Stimulated activated CD8-positive, alpha-beta memory T cell treated with anti-CD3 and anti-CD28 coated beads, Interleukin-15, amount 100 ng/mL, for 24 hours (primary cell): ENCODE results near the gene ZNF438.

Experiments
- DNase-seq: peaks from one replicate; pipeline ENCODE4 v3.0.0-alpha.2; 2020; ENCODE audit warnings: low read depth

The ZNF438 gene

GRCh38 chr10:31011017-31011664 lies 20.5 kb downstream of the ZNF438 start:
- no peak for DNase-seq

DNA sequence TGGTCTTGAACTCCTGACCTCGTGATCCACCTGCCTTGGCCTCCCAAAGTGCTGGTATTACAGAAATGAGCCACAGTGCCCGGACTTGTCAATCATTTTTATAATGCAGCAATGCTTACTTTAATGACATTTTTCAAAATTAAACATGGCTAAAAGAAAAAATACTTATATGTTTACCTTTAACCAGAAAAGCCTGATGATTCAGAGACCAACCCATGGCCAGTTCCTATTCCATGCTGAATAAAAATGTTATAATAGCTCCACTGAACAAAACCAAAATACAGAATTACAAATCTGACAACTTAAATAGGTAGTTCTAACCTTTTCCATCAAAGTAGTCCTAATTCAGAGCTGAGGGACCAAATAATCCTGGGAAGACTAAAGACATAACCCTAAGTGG lies 21.6 kb downstream of the ZNF438 start:
- no peak for DNase-seq

- no peak for DNase-seq
Observed at GRCh38 chr10:31005895-31006294, 25.8 kb downstream of the ZNF438 start.

DNA sequence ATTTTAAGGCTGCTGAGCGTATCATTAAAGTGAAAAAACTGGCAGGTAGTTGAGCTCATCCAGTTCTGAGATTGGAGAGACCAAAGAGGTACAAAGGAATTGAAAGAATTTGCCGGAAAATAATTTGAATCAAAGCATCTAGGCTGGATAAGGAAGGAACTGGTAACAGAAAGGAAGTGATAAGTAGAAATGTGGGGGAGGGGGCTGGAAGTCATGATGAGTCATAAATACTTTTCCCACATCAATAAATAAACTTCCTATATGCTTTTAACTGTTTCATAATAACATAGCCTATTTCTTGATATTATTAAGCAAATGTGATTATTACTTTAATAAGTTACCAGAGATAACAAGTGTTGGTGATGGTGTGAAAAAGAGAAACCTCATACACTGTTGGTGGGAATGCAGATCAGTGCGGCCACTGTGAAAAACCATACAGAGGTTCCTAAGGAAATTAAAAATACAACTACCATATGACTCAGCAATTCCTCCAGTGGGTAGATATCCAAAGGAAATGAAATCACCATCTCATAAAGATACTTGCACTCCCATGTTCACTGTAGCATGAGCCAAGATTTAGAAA lies 27.0 kb downstream of the ZNF438 start:
- DNase-seq: no peak

- no peak for DNase-seq
Observed at GRCh38 chr10:31001740-31002139, 29.9 kb downstream of the ZNF438 start.

DNA sequence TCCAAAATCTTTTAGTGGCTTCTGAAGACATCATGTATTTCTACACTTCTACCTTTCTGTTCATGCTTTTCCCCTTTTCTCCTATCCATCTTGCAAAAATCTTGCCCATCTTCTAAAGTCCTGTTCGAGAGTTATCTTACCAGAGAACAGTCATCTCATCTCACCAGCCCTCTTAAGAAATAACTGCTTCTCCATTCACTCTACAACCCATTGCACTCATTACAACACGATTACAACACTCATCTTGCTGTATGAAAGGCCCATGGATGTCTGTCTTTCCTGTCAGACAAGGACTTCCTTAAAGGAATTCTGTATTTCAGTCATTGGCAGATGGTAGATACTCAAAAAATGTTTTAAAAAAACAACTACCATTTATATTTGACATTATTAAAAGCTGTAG lies 30.8 kb downstream of the ZNF438 start:
- DNase-seq: no peak

DNA sequence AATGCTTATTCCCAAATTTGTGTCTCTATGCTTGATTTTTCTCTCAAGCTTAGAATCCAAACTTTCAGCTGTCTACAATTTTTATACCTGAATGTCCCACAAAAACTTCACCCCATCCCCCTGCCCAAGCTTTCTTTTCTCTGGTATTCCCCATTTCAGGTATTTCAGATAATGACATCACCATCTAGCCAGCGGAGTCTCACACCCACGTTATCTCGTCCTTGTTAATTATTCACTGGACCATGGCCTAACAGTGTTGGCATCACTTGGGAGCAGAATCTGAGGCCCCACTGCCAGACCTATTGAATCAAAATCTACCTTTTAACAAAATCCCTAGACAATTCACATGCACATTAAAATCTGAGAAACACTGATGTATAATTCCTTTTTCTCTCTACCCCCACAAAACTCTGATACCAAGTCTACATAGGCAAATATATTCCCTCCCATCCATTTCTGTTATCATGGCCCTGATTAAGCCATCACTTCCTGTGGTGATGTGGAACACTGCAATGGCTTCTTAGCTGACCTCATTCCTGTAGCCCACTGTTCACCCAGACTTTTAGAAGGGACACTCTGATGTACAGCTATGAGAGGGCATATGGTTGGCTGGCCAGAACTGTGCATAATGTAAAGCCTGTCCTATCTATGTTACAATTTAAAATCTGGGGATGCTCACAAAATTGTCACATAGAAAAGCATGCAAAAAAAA lies 31.4 kb downstream of the ZNF438 start:
- DNase-seq: no peak

DNA sequence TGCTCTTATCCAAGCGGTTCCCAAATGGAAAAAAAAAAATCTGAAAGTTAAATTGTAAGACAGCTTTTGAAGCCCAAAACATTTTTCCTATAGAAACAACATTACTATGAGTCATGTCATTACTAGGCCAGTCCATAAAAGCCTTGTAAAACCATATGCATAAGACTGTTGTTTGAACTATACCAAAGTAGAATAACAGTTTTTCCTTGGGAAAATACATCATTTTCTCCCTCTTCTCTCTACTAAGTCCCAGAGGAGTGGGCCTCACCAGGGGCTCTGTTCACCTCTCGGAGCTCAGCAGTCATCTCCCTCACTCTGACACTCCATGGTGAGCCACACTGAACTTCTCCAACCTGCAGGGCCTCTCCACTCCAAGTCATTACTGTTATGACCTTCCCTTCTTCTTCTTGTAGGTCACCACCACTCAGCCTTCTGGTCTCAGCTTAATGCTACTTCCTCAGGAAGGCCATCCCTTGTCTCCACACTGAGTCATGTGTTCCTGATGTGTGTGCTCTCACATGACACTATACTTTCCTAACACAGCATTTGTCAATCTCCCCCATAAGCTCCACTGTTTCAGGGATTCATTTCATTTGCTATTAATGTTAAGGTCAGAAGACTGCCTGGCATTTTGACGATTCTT lies 32.5 kb downstream of the ZNF438 start:
- DNase-seq: no peak

- no peak for DNase-seq
Observed at GRCh38 chr10:30997536-30998235, 34.0 kb downstream of the ZNF438 start.

DNA sequence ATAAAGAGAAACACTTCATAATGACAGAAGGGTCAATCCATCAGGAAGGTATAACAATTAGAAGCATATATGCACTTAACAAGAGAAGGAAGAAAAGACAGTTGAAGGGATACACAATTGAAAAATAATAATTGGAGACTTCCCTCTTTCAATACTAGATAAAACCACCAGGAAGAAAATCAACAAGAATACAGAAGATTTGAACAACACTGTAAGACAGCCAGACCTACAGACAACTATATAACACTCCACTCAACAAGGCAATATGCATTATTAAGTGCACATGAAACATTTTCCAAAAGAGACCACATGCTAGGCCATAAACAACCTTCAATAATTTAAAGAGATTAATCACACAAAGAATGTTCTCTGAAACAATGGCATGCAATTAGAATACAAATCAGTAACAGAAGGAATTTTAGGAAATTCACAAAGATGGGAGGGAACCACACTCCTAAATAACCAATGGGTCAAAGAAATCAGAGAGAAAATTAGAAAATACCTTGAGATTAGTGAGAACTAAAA lies 35.1 kb downstream of the ZNF438 start:
- DNase-seq: no peak

DNA sequence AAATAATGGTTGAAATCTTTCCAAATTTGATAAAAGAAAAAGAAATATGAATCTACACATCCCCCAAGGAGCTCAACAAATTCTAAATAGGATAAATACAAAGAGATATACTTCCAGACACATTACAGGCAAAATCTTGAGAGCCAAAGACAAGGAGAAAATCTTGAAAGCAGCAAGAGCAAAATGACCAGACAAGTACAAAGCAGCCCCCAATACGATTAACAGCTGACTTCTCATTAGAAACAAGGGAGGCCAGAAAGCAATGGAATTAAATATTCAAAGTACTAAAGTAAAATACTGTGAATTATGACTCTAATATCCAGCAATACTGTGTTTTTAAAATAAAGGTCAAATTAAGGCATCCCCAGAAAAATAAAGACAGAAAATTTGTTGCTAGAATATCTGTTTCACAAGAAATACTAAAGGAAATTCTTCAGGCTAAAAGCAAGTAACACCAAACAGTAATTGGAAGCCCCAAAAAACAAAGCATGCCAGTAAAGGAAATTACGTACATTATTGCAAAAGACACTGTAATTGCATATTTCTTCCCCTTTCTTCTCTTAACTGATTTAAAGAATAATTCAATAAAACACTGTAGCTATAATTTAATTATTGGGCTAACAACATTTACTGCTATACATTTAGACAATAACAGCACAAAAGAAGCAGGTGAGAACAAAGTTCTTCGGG lies 36.4 kb downstream of the ZNF438 start:
- DNase-seq: no peak

DNA sequence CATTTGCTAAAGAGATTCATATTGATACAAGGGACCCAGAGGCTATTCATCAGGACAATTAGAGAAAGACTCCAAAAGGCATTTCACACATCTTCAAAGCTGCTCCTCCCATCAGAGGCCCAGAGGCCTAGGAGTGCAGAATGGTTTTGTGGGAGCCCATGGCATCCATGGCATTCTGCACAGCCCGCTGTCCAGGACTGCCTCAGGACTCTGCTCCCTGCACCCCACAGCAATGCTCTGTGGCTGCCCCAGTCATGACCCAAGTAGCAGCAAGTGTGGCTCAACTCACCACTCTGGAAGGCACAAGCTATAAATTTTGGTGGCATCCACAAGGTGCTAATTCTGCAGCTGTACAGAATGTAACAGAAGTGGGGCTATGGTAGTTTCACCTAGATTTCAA lies 38.5 kb downstream of the ZNF438 start:
- DNase-seq: no peak

- DNase-seq: no peak
Observed at GRCh38 chr10:30992681-30993080, 39.0 kb downstream of the ZNF438 start.

GRCh38 chr10:30991647-30992011 lies 40.0 kb downstream of the ZNF438 start:
- DNase-seq: no peak

DNA sequence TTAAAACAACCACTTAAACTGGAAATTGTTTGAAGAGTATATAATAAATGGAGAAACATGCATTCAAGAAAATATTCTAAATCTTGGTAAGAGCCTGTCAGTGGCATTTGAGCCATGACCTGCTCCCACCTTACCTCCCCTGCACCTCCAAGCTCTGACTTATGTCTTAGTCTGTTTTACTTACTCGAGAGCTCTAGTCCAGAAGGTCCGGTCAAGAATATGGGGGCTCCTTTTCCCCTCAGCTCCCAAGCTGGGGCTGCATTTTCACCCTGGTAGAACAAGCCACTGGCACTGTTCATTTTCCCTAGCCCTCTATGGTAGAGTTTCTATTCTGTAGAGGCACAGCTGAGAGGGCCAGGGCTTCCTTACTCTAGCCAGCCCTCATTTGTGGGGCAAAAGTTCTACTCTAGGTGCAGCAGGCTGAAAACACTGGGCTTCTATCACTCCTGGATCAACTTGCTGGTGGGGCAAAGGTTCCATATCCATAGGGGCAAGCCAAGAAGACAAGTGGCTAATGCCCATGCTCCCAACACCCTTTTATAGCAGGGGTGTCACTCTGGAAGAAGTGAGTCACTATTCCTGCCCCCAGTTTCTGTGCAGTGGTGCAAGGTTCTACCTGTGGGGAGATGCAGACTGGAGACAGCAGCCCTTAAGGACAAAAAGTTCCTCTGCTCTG lies 40.6 kb downstream of the ZNF438 start:
- no peak for DNase-seq

DNA sequence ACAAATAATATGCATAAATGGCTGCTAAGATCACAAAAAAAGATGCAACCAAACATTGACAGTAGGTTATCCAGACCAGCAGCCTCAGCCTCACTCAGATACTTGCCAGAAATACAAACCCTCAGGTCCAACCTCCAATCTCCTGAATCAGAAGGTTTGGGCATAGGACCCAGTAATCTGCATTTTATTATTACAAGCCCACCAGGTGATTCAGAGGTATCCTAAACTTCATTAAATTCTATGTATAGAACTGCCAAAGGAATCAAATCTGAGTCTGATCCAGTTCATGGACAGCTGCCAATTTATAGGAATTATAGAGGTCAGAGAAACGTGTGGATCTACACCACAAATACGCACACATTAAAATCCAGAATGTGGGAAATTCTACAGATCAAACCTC lies 41.3 kb downstream of the ZNF438 start:
- no peak for DNase-seq

DNA sequence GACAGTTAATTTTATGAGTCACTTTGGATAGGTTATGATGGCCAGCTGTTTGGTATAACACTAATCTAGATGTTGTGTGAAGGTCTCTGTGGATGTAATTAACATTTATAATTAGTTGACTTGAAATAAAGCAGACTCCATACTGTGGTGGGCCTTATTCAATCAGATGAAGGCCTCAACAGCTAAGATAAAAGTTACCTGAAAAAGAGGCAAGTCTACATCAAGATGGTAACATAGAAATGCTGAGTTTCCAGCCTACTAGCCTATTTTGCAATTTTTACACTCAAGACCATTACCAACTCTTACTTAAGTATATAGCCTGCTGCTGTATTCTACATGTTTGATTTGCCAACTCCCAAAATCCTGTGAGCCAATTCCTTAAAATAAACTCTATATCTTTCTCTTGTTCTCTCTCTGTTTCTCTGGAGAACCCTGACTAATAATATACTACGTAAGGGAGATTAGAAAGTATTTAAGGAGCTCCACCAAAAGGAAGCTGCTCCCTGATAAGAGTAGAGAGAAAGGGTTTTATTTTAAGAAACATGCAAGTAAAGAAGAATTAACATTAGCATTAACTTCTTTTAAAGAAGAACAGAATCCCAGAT lies 42.7 kb downstream of the ZNF438 start:
- DNase-seq: no peak

DNA sequence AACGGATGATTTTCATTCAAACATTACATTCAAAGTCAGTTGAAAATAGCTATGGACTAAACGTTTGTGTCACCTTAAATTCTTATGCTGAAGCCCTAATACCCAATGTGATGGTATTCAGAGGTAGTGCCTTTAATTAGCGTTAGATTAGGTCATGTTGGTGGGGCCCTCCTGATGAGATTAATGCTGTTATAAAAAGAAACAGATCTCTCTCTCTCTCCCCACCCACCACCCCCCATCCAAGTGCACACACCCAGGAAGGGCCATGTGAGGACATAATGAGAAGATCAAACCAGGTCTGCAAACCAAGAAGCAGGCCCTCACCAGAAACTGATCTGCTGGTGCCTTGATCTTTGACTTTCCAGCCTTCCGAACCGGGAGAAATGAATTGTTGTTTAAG lies 44.2 kb downstream of the ZNF438 start:
- DNase-seq: no peak

GRCh38 chr10:30986053-30986555 lies 45.6 kb downstream of the ZNF438 start:
- no peak for DNase-seq

DNA sequence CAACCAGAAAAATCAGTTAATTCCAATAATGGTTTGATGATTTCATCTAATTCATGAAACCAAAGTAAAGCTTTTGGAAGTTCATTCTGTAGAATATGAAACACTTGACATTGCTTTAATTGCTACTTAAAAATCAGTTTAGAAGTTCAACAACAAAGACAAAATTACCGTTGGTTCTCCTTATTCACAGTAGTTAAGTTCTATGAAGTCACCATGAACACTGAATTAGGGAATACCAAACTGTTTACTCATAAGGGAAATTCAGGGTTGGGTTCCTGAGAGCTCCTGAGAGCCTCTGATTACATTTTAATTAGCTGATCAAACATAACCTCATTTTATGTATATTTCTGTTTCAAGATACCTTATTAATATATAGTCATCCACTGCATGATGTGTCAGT lies 46.2 kb downstream of the ZNF438 start:
- DNase-seq: no peak
